OCI-LY1 (cell line): ENCODE results near the gene TRIM66.

ENCODE experiments used
- CTCF ChIP-seq: fragments of 200-600 bp; sonication (generic), shearing (Covaris generic); IDR thresholded peaks from 2 replicates; pipeline ENCODE4 v1.5.1; 2017; ENCODE audit warnings: mild to moderate bottlenecking, antibody characterized with exemption, low read length, moderate library complexity, mixed read lengths
- EZH2 ChIP-seq: fragments of 200-600 bp; sonication (generic), shearing (Covaris generic); IDR thresholded peaks from 2 replicates; pipeline ENCODE4 v1.8.0; 2017; ENCODE audit warnings: borderline replicate concordance, mixed run types, mild to moderate bottlenecking, antibody characterized with exemption, low read length, moderate library complexity, mixed read lengths

DNA sequence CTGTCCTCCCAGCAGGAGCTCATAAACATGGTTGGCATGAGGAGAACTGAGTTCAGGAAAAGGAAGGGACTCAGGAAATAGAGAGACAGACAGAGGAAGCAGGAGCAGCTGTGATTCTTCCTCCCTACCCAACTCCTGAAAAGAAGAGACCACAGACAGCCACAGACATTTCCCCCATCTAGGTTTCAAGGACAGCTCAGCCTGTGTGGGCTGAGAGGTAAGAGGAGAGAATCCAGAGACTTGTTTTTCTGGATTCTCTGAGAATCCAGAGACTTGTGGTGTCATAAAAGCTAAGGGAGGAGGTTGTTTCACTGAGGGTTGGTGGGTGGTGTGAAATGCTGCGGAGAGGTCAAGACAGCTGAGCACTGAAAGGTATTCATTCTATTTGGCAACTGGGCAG lies 69.4 kb downstream of the TRIM66 start:
- TF ChIP-seq EZH2: no peak
- TF ChIP-seq CTCF: no peak
